WTC11 (cell line): ENCODE results near the gene REM1. TPM values are rescaled to one million over a fixed set of nuclear protein-coding genes. Genes with fewer than 3 reads are reported as not detected.

Experiments used
- ATAC-seq: fragments of 200-7000 bp; cut with Tn5 transposase; 2 replicates; pipeline ENCODE4 v1.10.0; 2021; ENCODE audit warnings: mild to moderate bottlenecking, moderate library complexity
- CTCF ChIA-PET: fragments of 300-600 bp; sonication (Branson Sonifier 250); formaldehyde crosslinking; loops from one replicate; lab custom pipeline; 2021; ENCODE audit warnings: antibody characterized with exemption; lab: Charles Lee
- POLR2A ChIA-PET: fragments of 350-600 bp; sonication (Branson Sonifier 250); formaldehyde crosslinking; loops from one replicate; lab custom pipeline; 2021; ENCODE audit warnings: antibody characterized with exemption; lab: Charles Lee
- DNase-seq: peaks from one replicate; pipeline ENCODE4 v3.0.0; 2021; ENCODE audit warnings: low spot score
- H3K27ac Mint-ChIP-seq: 2 replicates; pipeline ENCODE4 v1.8.0; 2021; ENCODE audit warnings: mixed read lengths
- H3K27me3 Mint-ChIP-seq: 2 replicates; pipeline ENCODE4 v1.8.0; 2021; ENCODE audit warnings: low read depth, mild to moderate bottlenecking, moderate library complexity, mixed read lengths
- H3K36me3 Mint-ChIP-seq: 2 replicates; pipeline ENCODE4 v1.8.0; 2021; ENCODE audit warnings: mixed read lengths
- H3K4me1 Mint-ChIP-seq: 2 replicates; pipeline ENCODE4 v1.8.0; 2022; ENCODE audit warnings: mixed read lengths
- H3K4me3 Mint-ChIP-seq: 2 replicates; pipeline ENCODE4 v1.8.0; 2021; ENCODE audit warnings: mild to moderate bottlenecking, moderate library complexity, mixed read lengths
- H3K9me3 Mint-ChIP-seq: 2 replicates; pipeline ENCODE4 v1.8.0; 2021; ENCODE audit warnings: mixed read lengths
- CTCF ChIP-seq: fragments of 200-600 bp; IDR thresholded peaks from 2 replicates; pipeline ENCODE4 v1.8.0; 2022; ENCODE audit warnings: antibody characterized with exemption
- EMX1 ChIP-seq: fragments of 250-450 bp; sonication (Bioruptor Pico); IDR thresholded peaks from 2 replicates; pipeline ENCODE4 v1.8.0; 2021; ENCODE audit warnings: mild to moderate bottlenecking
- ESRRA ChIP-seq: sonication (generic); formaldehyde crosslinking; IDR thresholded peaks from 2 replicates; pipeline ENCODE4 v1.8.1; 2022; ENCODE audit warnings: mild to moderate bottlenecking, missing genetic modification reagents, borderline replicate concordance
- ETV6 ChIP-seq: sonication (generic); formaldehyde crosslinking; IDR thresholded peaks from 2 replicates; pipeline ENCODE4 v1.8.1; 2022; ENCODE audit warnings: mild to moderate bottlenecking, missing genetic modification reagents
- GABPB1 ChIP-seq: sonication (generic); formaldehyde crosslinking; IDR thresholded peaks from 2 replicates; pipeline ENCODE4 v1.8.1; 2023; ENCODE audit warnings: mild to moderate bottlenecking, missing genetic modification reagents
- MLX ChIP-seq: sonication (generic); formaldehyde crosslinking; IDR thresholded peaks from 2 replicates; pipeline ENCODE4 v1.8.1; 2023; ENCODE audit warnings: mild to moderate bottlenecking, missing genetic modification reagents, moderate library complexity
- NR1H2 ChIP-seq: sonication (generic); formaldehyde crosslinking; IDR thresholded peaks from 2 replicates; pipeline ENCODE4 v1.9.0; 2021; ENCODE audit warnings: mild to moderate bottlenecking, moderate library complexity, missing genetic modification reagents
- TEAD1 ChIP-seq: sonication (generic); formaldehyde crosslinking; IDR thresholded peaks from 2 replicates; pipeline ENCODE4 v1.8.0; 2022; ENCODE audit warnings: mild to moderate bottlenecking, missing genetic modification reagents
- TEAD4 ChIP-seq: sonication (generic); formaldehyde crosslinking; IDR thresholded peaks from 2 replicates; pipeline ENCODE4 v1.8.0; 2022; ENCODE audit warnings: mild to moderate bottlenecking, missing genetic modification reagents
- ZNF138 ChIP-seq: sonication (generic); formaldehyde crosslinking; conservative IDR thresholded peaks from 2 replicates; pipeline ENCODE4 v1.8.1; 2022; ENCODE audit warnings: mild to moderate bottlenecking, moderate library complexity, missing genetic modification reagents
- ZNF219 ChIP-seq: sonication (generic); formaldehyde crosslinking; IDR thresholded peaks from 2 replicates; pipeline ENCODE4 v1.8.0; 2023; ENCODE audit warnings: missing genetic modification reagents, mild to moderate bottlenecking, borderline replicate concordance
- ZNF671 ChIP-seq: fragments of 250-450 bp; sonication (Bioruptor Pico); IDR thresholded peaks from 2 replicates; pipeline ENCODE4 v1.8.0; 2021; ENCODE audit warnings: mild to moderate bottlenecking
- total RNA-seq: library from RNA; stranded (reverse); gene quantifications from 3 replicates; pipeline ENCODE4 v1.2.3, GENCODE V29; 2021
- TF ChIP-seq, protein P1 (sequence below): sonication (generic); formaldehyde crosslinking; IDR thresholded peaks from 2 replicates; pipeline ENCODE4 v1.8.0; 2022; ENCODE audit warnings: mild to moderate bottlenecking, missing genetic modification reagents
- TF ChIP-seq, protein P2 (sequence below): sonication (generic); formaldehyde crosslinking; IDR thresholded peaks from 2 replicates; pipeline ENCODE4 v1.8.1; 2022; ENCODE audit warnings: mild to moderate bottlenecking, missing genetic modification reagents, moderate library complexity, borderline replicate concordance
- TF ChIP-seq, protein P3 (sequence below): fragments of 250-450 bp; sonication (Bioruptor Pico); IDR thresholded peaks from 2 replicates; pipeline ENCODE4 v1.9.0; 2021; ENCODE audit warnings: mild to moderate bottlenecking
- TF ChIP-seq, protein P4 (sequence below): sonication (generic); formaldehyde crosslinking; IDR thresholded peaks from 2 replicates; pipeline ENCODE4 v1.8.1; 2022; ENCODE audit warnings: mild to moderate bottlenecking, moderate library complexity, missing genetic modification reagents
- TF ChIP-seq, protein P5 (sequence below): sonication (generic); formaldehyde crosslinking; IDR thresholded peaks from 2 replicates; pipeline ENCODE4 v1.8.0; 2022; ENCODE audit warnings: mild to moderate bottlenecking, missing genetic modification reagents

The REM1 gene
- total RNA-seq, 1 experiment from 2014 or later, result not detected

- Mint-ChIP-seq H3K9me3 (peaks cover 45% of the 10 kb centered on the region), H3K27ac (no peak overlapping the region), H3K4me3 (no peak overlapping the region), H3K27me3 (peaks cover 21% of the 10 kb centered on the region), H3K4me1 (no peaks in the 10 kb centered on the region), H3K36me3 (peaks cover 10% of the 10 kb centered on the region)
- POLR2A ChIA-PET, result no interaction called here
- CTCF ChIA-PET, result interaction anchor here (0.9 kb wide), 1 partner anchor 9 kb away, joined by 3 read pairs; no protein-coding TSS in a partner anchor
- TF ChIP-seq TEAD4 (peak; percentile 84; the same call in 1 of the 2 replicates), MLX (CRISPR knock-in tag) (no peak), GABPB1 (CRISPR knock-in tag) (peak; percentile 51; the same call in 1 of the 2 replicates), CTCF (peak; percentile 30; the same call in 1 of the 2 replicates), TEAD1 (peak; percentile 94; the same call in 1 of the 2 replicates)
- TF ChIP-seq, protein P1, sequence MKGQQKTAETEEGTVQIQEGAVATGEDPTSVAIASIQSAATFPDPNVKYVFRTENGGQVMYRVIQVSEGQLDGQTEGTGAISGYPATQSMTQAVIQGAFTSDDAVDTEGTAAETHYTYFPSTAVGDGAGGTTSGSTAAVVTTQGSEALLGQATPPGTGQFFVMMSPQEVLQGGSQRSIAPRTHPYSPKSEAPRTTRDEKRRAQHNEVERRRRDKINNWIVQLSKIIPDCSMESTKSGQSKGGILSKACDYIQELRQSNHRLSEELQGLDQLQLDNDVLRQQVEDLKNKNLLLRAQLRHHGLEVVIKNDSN (CRISPR knock-in tag), result peak; percentile 49; the same call in 1 of the 2 replicates
- ATAC-seq, result peak; percentile 86
- DNase-seq, result peak; percentile 68
Measured at GRCh38 chr20:31494131-31494530, 19.0 kb downstream of the REM1 start.

DNA sequence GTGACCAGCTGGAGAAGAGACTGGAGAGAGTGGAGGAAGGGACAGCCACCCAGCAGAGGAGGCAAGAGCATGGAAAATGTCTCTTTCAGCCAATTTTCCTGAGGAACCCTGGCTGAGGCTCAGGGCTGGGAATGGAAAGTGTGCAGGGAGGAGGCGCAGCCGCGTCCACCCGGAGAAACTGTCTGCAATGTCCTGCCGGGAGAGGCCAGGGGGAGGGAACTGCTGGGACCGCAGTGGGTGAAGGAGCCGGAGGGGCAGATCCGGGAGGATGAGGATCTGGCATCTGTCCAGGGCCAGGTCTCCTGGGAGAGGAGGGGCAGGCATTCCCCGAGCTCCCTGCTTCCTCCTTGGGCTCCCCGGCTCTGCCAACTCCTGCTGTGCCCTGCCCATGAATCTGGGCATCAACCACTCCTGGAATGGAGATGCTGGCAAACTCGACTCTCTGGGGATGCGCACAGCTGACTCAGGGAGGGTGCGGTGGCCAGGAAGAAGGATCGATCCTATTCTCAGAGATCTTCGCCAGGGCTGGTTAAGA, 21.7 kb downstream of the REM1 start:
- H3K27me3 Mint-ChIP-seq, result peaks cover 22% of the 10 kb centered on the region
- DNase-seq (no peak), ATAC-seq (no peak)
- peaks cover 6% of the 10 kb centered on the region; the same call in 1 of the 2 replicates for H3K36me3 Mint-ChIP-seq
- CTCF ChIA-PET, result interaction anchor here (0.6 kb wide), 1 partner anchor 10 kb away, joined by 4 read pairs; no protein-coding TSS in a partner anchor
- no peak overlapping the region for H3K4me3 Mint-ChIP-seq
- POLR2A ChIA-PET, result no interaction called here
- no peaks in the 10 kb centered on the region for H3K4me1 Mint-ChIP-seq
- no peak for TF ChIP-seq ESRRA (CRISPR knock-in tag)
- TF ChIP-seq, protein P1 (CRISPR knock-in tag), result no peak
- TF ChIP-seq, protein P2, sequence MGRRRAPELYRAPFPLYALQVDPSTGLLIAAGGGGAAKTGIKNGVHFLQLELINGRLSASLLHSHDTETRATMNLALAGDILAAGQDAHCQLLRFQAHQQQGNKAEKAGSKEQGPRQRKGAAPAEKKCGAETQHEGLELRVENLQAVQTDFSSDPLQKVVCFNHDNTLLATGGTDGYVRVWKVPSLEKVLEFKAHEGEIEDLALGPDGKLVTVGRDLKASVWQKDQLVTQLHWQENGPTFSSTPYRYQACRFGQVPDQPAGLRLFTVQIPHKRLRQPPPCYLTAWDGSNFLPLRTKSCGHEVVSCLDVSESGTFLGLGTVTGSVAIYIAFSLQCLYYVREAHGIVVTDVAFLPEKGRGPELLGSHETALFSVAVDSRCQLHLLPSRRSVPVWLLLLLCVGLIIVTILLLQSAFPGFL (CRISPR knock-in tag), result no peak
- TF ChIP-seq ZNF219 (CRISPR knock-in tag), result no peak
- TF ChIP-seq, protein P3, sequence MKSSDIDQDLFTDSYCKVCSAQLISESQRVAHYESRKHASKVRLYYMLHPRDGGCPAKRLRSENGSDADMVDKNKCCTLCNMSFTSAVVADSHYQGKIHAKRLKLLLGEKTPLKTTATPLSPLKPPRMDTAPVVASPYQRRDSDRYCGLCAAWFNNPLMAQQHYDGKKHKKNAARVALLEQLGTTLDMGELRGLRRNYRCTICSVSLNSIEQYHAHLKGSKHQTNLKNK, result no peak
- no peak for TF ChIP-seq NR1H2
- TF ChIP-seq ETV6 (CRISPR knock-in tag), result no peak
- TF ChIP-seq, protein P4, sequence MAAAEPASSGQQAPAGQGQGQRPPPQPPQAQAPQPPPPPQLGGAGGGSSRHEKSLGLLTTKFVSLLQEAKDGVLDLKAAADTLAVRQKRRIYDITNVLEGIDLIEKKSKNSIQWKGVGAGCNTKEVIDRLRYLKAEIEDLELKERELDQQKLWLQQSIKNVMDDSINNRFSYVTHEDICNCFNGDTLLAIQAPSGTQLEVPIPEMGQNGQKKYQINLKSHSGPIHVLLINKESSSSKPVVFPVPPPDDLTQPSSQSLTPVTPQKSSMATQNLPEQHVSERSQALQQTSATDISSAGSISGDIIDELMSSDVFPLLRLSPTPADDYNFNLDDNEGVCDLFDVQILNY (CRISPR knock-in tag), result no peak
- no peak for TF ChIP-seq ZNF671
- no peak for TF ChIP-seq ZNF138 (CRISPR knock-in tag)
- TF ChIP-seq, protein P5, sequence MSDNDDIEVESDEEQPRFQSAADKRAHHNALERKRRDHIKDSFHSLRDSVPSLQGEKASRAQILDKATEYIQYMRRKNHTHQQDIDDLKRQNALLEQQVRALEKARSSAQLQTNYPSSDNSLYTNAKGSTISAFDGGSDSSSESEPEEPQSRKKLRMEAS (CRISPR knock-in tag), result no peak
- no peak for TF ChIP-seq EMX1 (CRISPR knock-in tag)
- no peak overlapping the region for H3K27ac Mint-ChIP-seq
- peaks cover 46% of the 10 kb centered on the region for H3K9me3 Mint-ChIP-seq
